Stimulated activated CD8-positive, alpha-beta memory T cell treated with anti-CD3 and anti-CD28 coated beads, Interleukin-15, amount 100 ng/mL, for 1 hour (primary cell): ENCODE results near the gene ECI1.

ENCODE experiments used
- DNase-seq: peaks from one replicate; pipeline ENCODE4 v3.0.0-alpha.2; 2020; ENCODE audit warnings: low read depth

ECI1 gene

GRCh38 chr16:2233046-2233775 is 18.2 kb downstream of the ECI1 start:
- DNase-seq: no peak

DNA sequence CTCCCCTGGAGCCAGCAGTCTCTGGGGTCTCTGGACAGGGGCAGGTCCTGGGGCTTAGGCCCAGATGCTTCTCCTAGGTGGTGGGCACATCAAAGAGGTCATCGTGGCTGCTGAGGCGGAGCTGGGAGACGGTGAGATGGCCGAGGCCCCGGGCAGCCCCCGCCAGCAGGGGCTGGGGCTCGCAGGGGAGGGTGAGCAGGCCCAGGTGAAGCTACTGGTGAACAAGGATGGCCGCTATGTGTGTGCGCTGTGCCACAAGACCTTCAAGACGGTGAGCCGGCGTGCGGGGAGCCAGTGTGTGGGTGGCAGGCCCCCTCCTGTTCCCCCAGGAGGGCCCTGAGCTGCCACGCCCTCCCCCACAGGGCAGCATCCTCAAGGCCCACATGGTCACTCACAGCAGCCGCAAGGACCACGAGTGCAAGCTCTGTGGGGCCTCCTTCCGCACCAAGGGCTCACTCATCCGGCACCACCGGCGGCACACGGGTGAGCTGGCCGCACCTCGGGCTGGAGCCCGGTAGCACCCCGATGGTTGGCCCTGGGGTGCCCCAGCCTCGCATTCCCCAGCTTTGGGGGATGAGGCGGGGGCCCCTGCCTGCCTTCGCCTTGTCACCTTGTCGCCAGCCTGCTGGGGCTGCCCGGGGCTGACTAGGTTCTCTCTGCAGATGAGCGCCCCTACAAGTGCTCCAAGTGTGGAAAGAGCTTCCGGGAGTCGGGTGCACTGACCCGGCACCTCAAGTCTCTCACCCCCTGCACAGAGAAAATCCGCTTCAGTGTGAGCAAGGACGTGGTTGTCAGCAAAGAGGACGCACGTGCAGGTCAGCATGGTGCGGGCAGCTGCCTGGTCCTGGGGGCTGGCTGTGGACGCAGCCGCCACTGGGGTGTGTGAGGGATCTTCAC is 19.0 kb downstream of the ECI1 start:
- DNase-seq: no peak

GRCh38 chr16:2231016-2231931 is 20.1 kb downstream of the ECI1 start:
- no peak for DNase-seq

GRCh38 chr16:2230376-2230775 is 21.0 kb downstream of the ECI1 start:
- DNase-seq: no peak

- no peak for DNase-seq
Observed at GRCh38 chr16:2229632-2230250, 21.6 kb downstream of the ECI1 start.

DNA sequence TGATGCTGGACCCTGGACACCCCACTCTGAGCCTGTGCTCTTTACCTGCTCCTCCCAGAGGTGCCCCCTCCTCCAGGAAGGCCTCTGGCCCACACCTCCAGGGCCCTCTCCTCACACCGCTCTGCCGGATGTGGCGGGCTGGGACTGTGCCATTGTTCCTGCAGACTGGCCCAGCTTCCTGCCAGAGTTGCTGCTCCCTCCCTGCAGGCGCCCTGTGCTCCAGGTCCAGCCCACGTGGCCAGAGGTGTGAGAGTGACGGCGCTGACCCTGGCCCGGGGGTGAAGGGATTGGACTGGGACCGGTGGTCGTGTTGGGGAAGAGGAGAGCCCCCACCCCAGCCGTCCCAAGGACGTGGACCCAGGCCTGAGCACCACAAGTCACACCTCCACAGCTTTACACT is 22.3 kb downstream of the ECI1 start:
- no peak for DNase-seq

GRCh38 chr16:2228161-2228824 is 23.1 kb downstream of the ECI1 start:
- no peak for DNase-seq

DNA sequence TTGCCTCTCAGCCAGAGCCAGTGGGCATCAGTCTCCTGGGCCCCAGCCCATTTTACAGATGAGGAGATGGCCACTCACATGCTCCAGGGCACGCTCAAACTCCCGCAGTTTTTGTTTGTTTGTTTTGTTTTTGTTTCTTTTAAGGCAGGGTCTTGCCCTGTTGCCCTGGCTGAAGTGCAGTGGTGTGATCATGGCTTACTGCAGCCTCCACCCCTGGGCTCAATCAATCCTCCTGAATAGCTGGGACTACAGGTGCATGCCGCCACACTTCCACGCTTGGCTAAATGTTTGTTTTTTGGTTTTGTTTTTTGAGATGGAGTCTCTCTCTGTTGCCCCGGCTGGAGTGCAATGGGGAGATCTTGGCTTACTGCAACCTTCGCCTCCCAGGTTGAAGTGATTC is 24.5 kb downstream of the ECI1 start:
- DNase-seq: no peak

DNA sequence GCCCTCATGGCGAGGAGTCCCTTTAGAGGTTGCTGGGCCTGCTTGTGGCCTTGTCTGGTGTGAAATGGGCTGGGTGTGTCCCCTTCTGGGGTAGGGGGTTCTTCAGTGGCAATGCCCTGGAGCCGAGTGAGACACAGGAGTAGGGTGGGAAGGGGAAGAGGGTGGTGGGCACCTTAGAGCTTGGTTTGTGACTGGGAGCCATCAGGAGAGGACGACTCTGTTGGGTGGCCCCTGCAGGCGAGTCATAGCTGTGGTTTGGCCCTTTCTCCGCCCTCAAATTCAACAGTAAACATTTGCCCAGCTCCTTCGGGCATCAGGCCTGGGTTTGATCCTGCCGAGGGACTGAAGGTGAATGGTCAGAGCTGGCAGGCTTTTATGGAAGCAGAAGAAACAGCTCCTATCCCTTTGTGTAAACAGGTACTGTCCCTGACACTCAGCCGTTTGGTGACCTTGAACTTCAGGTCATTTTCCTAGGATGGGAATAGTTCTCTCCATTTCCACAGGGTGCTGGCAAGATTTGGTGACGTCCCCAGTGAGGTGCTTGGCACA is 25.1 kb downstream of the ECI1 start:
- no peak for DNase-seq

GRCh38 chr16:2223942-2224486 is 27.4 kb downstream of the ECI1 start:
- DNase-seq: no peak

GRCh38 chr16:2223221-2223941 is 28.0 kb downstream of the ECI1 start, which contains the start of gene E4F1:
Gene E4F1 (plus strand): TSS chr16:2223591. CDS start chr16:2223614, 23 bp downstream.
- DNase-seq: peak; percentile 98

DNA sequence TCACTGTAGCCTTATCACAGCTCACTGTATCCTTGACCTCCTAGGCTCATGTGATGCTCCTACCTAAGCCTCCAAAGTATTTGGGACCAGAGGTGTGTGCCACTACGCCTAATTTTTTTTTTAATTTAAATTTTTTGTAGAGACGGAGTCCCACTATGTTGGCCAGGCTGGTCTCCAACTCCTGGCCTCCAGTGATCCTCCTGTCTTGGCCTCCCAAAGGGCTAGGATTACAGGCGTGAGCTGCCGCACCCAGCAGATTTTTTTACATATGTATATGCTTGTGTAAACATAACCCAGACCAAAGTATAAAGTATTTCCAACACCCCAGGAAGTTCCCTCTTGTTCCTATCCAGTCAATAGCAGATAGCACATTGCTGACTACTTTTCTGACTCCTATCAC is 35.1 kb downstream of the ECI1 start:
- no peak for DNase-seq

DNA sequence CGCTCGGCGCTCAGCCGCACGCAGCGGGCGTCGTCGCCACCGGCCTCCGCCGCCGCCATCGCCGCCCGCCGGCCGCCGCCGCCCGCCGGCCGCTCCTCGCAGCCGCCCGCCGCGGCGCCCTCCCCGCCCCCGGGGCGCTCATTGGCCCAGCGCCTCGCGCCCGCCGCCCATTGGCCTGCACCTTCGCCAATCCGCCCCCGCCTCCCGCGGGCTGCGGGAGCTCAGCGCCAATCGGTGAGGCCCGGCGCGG is 36.7 kb downstream of the ECI1 start, which contains the start of gene PGP:
PGP (minus strand) TSS at position 122 of the 250 bp plus-strand sequence; CDS start at position 59, 63 bp downstream.
- no peak for DNase-seq

DNA sequence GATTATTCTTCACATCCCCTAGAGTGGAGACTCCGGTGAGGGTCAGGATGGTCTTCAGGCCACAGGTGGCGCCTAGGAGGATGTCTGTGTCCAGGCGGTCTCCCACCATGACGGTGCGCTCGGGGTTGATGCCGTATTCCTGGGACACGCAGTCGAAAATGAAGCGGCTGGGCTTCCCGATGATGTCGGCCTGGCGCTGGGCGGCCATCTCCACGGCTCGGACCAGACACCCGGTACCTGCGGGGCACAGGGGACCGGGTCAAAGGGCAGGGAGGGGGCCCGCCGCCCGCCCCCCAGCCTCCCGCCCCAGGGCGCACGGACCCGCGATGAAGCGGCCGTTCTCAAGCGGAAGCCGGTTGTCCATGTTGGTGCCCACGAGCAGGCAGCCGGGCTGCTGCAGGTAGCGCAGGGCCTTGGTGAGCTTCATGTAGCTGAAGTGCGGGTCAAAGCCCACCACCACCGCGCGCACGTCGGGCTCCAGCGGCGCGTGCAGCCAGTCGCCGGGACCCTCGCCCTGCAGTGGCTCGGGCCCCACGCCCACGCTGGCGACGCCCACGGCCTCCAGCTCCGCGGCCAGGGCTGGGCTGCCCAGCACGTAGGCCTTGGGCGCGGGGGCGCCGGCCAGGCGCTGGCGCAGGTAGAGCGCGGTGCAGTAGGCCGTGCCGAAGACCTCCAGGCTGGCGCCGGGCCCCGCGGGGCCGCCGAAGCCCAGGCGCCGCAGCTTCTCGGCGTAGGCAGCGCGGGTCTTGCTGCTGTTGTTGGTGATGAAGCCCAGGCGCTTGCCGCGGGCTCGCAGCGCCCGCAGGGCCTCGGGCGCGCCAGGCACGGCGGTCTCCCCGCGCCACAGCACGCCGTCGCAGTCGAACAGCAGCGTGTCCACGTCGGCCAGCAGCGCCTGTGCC is 37.3 kb downstream of the ECI1 start:
- no peak for DNase-seq

DNA sequence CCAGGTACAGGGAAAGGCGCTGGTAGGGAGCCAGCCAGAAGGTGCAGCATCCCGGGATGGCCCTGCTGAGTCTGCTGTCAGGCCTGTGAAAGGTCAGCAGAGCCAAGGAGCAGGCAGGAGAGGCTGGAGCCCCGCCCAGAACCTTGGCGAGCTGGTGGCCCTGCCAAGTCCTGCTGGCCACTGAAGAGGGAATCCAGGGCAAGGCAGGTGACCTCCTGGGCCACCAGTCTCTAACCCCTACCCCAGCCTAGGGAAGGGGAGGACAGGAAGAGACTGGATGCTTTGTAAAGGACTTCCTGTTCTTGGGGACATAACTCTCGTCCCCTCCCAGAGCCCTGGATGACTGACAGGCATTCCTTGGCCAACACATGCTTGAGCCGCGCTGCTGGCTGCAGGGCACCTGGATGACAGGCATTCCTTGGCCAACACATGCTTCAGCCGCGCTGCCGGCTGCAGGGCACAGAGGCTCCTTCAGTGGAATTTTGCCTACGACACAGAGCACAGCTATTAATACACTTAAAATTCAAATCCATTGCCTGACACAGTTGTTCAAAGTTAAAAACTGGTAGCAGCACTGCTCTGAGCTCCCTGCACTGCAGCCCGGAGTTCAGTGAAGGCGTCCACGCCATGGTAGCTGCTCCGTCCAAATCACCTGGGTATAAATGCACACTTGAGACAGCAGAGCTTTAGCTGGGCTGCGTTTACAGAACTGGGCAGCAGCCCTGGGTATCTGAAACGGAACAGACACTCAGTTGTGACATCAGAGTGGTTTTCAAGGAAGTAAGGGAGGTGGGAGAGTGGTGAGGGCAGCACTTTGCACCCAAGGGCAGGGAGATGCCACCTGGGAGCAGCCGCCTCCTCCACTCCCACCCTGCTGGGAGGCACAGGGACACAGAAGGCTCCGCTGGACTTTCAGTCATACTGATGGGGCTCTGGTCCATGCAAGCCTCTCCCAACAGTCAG is 38.7 kb downstream of the ECI1 start:
- no peak for DNase-seq

- DNase-seq: no peak
Observed at GRCh38 chr16:2211923-2212347, 39.5 kb downstream of the ECI1 start.
